Vagina (tissue), 2 donors: Measurements from ENCODE around the gene CPAMD8.

ENCODE experiments used
- POLR2A ChIP-seq, 2 donors: fragments of 450-650 bp; IDR thresholded peaks; one replicate each; pipeline ENCODE4 v1.6.1; 2017; ENCODE audit warnings: antibody characterized with exemption in 2 of 2, mild to moderate bottlenecking in 2 of 2, moderate library complexity in 2 of 2
- TF ChIP-seq, protein P1 (sequence below), 3 experiments: fragments of 450-650 bp in 2 of 3; fragments of 200-600 bp in 1 of 3; sonication (generic) in 1 of 3; IDR thresholded peaks; one replicate each; pipeline ENCODE4 v1.5.1; 2017 to 2019; ENCODE audit warnings: antibody characterized with exemption in 3 of 3, mild to moderate bottlenecking in 2 of 3, moderate library complexity in 2 of 3

DNA sequence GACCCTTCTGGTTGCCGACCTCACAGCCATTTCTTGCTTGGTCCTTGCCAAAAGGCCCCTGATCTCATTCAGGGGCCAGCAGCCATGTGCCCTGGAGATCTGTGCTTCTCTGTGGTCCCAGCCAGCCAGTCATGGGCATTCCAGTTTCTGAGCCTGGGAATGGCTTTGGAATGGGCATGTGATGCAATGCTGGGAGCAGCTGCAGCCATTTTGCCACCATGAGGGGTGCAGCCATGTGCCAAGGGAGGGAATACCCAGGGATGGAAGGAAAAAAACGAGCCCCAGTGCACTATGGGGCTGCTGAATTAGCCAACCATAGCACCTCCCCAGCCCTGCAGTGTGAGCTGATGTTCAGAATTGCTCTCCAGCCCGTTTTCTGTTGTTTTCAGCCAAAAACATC, 111.5 kb downstream of the CPAMD8 start:
- TF ChIP-seq, protein P1, sequence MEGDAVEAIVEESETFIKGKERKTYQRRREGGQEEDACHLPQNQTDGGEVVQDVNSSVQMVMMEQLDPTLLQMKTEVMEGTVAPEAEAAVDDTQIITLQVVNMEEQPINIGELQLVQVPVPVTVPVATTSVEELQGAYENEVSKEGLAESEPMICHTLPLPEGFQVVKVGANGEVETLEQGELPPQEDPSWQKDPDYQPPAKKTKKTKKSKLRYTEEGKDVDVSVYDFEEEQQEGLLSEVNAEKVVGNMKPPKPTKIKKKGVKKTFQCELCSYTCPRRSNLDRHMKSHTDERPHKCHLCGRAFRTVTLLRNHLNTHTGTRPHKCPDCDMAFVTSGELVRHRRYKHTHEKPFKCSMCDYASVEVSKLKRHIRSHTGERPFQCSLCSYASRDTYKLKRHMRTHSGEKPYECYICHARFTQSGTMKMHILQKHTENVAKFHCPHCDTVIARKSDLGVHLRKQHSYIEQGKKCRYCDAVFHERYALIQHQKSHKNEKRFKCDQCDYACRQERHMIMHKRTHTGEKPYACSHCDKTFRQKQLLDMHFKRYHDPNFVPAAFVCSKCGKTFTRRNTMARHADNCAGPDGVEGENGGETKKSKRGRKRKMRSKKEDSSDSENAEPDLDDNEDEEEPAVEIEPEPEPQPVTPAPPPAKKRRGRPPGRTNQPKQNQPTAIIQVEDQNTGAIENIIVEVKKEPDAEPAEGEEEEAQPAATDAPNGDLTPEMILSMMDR (IDR thresholded peaks at IDR 0.05), result no peak
- no peak for TF ChIP-seq POLR2A (IDR thresholded peaks at IDR 0.05)
